GM21786 (cell line): ENCODE data around the gene CYTIP.

Experiments
- ATAC-seq: cut with Tn5 transposase; IDR thresholded peaks from one replicate; pipeline ENCODE4 v1.9.1; 2021; ENCODE audit not compliant: unreplicated experiment

The CYTIP gene

GRCh38 chr2:157465554-157465953 is 21.7 kb upstream of the CYTIP start:
- no peak for ATAC-seq

- ATAC-seq, result no peak
Measured at GRCh38 chr2:157463002-157463401, 19.1 kb upstream of the CYTIP start.

GRCh38 chr2:157460897-157461296 is 17.0 kb upstream of the CYTIP start:
- no peak for ATAC-seq

- no peak for ATAC-seq
Measured at GRCh38 chr2:157460384-157460837, 16.5 kb upstream of the CYTIP start.

GRCh38 chr2:157459486-157459885 is 15.6 kb upstream of the CYTIP start:
- ATAC-seq, result no peak

- ATAC-seq, result no peak
Measured at GRCh38 chr2:157447741-157448140, 3.9 kb upstream of the CYTIP start.

- no peak for ATAC-seq
Measured at GRCh38 chr2:157447031-157447430, 3.1 kb upstream of the CYTIP start.

GRCh38 chr2:157444641-157445040 is 752 bp upstream of the CYTIP start:
- ATAC-seq, result peak; percentile 22

- no peak for ATAC-seq
Measured at GRCh38 chr2:157443090-157443489, 799 bp downstream of the CYTIP start.

- ATAC-seq, result no peak
Measured at GRCh38 chr2:157442636-157443035, 1.3 kb downstream of the CYTIP start.

- no peak for ATAC-seq
Measured at GRCh38 chr2:157442191-157442590, 1.7 kb downstream of the CYTIP start.

- ATAC-seq, result peak; percentile 37
Measured at GRCh38 chr2:157441072-157441454, 2.8 kb downstream of the CYTIP start.

GRCh38 chr2:157440404-157441071 is 3.4 kb downstream of the CYTIP start:
- ATAC-seq, result no peak

GRCh38 chr2:157439824-157440186 is 4.1 kb downstream of the CYTIP start:
- peak; percentile 33 for ATAC-seq

GRCh38 chr2:157438863-157439823 is 4.7 kb downstream of the CYTIP start:
- ATAC-seq, result peak; percentile 15

GRCh38 chr2:157433394-157433793 is 10.5 kb downstream of the CYTIP start:
- no peak for ATAC-seq

- ATAC-seq, result no peak
Measured at GRCh38 chr2:157432475-157433106, 11.3 kb downstream of the CYTIP start.

- ATAC-seq, result no peak
Measured at GRCh38 chr2:157431176-157431575, 12.7 kb downstream of the CYTIP start.

GRCh38 chr2:157428500-157429175 is 15.3 kb downstream of the CYTIP start:
- ATAC-seq, result no peak

- ATAC-seq, result no peak
Measured at GRCh38 chr2:157427922-157428303, 16.0 kb downstream of the CYTIP start.
